DMS53 (cell line): ENCODE measurements around the gene REXO1.

Experiments
- DNase-seq: peaks from one replicate; lab custom pipeline; 2025; lab: John Stamatoyannopoulos, UW

The REXO1 gene

GRCh38 chr19:1766800-1767352, 81.4 kb downstream of the REXO1 start:
- DNase-seq = no peak

- DNase-seq = no peak
Measured at GRCh38 chr19:1765904-1766799, 82.1 kb downstream of the REXO1 start.
